Omental fat pad (tissue), 4 donors: ENCODE data around the gene RAP2B. TPM values are rescaled to one million over a fixed set of nuclear protein-coding genes. Genes with fewer than 3 reads are reported as not detected.

Experiments used
- ATAC-seq: fragments of 150-250 bp; one replicate; pipeline ENCODE4 v1.9.1; 2016; ENCODE audit warnings: mild to moderate bottlenecking, moderate library complexity; ENCODE audit not compliant: low FRiP score
- DNase-seq: peaks from one replicate; pipeline ENCODE4 v3.0.0-alpha.2; 2019; ENCODE audit warnings: low spot score
- total RNA-seq, 4 donors: library from RNA; depleted of rRNA; stranded (reverse); fragments of >200 nt; gene quantifications; one replicate each; pipeline ENCODE4 v1.1.0, GENCODE V29; 2016
- TF ChIP-seq, protein P1 (sequence below), 3 donors: fragments of 450-650 bp; IDR thresholded peaks; one replicate each; pipeline ENCODE4 v1.5.1; 2016 to 2017; ENCODE audit warnings: antibody characterized with exemption in 3 of 3, mild to moderate bottlenecking in 3 of 3, moderate library complexity in 2 of 3

The RAP2B gene
- total RNA-seq, 4 donors from 2014 or later: 14.7 to 28.1 (median 20.8) TPM

DNA sequence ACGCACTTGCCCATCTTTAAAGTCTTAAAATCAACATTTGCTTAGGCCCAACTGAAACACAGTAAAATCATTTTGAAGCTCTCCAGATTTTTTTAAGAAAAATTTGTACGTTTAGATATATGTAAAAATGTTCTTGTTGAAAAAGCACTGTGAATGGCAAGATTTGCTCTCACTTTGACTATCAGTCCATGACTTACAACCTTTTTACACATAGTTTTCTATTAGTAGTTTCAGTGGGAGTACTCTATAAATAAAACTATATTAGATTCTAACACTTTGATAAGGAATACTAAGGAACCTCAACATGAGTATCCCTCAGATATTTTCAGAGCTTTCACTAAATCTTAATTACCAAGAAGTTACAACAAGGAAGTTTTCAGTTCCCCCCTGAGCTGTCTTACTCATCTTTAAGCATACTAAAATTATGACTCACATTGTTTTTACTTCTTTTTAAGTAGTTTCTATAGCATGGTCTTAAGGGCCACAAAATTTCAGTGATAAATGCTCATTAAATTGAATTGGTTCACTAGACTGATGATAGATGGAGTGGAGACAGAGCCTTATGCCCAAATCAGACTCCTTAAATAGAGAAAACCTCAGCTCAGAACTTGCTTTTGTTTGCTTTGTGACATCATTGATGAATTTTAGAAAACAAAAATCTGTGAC lies 31.6 kb upstream of the RAP2B start:
- TF ChIP-seq, protein P1, sequence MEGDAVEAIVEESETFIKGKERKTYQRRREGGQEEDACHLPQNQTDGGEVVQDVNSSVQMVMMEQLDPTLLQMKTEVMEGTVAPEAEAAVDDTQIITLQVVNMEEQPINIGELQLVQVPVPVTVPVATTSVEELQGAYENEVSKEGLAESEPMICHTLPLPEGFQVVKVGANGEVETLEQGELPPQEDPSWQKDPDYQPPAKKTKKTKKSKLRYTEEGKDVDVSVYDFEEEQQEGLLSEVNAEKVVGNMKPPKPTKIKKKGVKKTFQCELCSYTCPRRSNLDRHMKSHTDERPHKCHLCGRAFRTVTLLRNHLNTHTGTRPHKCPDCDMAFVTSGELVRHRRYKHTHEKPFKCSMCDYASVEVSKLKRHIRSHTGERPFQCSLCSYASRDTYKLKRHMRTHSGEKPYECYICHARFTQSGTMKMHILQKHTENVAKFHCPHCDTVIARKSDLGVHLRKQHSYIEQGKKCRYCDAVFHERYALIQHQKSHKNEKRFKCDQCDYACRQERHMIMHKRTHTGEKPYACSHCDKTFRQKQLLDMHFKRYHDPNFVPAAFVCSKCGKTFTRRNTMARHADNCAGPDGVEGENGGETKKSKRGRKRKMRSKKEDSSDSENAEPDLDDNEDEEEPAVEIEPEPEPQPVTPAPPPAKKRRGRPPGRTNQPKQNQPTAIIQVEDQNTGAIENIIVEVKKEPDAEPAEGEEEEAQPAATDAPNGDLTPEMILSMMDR (IDR thresholded peaks at IDR 0.05): no peak
- DNase-seq: no peak
- ATAC-seq: peak; percentile 72

DNA sequence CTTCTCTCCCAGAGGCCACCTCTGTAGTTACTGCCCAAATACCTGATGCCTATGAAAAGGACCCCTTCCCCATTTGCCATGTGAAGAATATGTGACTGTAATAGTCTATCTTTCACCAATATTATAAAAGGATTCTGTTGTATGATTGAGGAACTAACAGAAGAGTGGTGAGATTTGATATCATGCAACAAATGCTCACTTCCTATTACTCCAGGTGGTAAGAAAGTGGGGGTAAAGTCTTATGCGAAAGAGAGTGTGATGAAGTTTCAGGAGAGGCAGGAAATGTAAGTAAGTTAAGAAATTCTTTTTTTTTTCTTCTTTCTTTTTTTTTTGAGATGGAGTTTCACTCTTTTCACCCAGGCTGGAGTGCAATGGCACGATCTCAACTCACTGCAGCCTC lies 24.4 kb upstream of the RAP2B start:
- TF ChIP-seq, protein P1 (IDR thresholded peaks at IDR 0.05): no peak
- DNase-seq: no peak
- ATAC-seq: no peak

DNA sequence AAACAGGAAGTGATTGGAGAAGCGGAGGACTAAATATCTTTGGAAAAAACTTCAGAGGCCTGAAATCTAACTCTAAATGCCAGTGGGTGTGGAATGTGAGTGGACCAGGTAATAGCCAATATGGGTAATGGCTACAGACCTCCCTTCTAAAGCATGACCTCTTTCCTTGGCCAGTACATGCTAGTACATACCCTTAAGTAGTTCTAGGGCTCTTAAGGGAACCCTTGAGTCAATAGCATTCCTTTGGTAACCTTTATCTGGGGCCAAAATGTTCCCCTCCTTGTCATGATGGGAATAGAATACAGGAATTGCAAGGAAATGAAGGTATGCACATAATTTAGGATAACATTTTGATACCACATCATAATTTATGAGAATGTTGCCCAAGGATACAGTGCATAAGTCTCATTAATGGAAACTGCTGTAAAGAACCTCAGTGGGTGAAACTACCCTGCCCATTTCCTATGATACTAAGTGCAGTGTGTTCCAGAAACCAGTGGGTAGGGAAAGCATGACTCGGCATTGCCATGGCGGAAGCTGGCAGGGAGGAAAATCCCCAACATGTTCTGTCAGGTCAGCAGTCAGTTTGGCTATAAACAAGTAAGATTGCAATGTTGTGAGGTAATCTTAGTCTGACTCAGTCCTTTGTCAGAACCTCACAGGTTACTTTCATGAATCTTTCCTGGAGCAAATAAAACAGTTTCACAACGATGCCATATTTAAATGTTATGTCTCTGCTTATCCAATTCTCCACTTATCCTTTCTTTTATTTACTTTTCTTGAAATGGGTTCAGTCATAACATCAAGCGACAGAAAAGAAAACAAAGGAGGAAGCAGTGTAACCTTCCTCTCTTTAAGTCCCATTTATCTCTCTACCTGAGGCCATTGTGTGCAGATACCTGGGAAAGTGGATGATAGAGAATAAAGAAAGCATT lies 23.5 kb upstream of the RAP2B start:
- peak; percentile 98 for ATAC-seq
- DNase-seq: peak; percentile 43
- TF ChIP-seq, protein P1 (IDR thresholded peaks at IDR 0.05): no peak

DNA sequence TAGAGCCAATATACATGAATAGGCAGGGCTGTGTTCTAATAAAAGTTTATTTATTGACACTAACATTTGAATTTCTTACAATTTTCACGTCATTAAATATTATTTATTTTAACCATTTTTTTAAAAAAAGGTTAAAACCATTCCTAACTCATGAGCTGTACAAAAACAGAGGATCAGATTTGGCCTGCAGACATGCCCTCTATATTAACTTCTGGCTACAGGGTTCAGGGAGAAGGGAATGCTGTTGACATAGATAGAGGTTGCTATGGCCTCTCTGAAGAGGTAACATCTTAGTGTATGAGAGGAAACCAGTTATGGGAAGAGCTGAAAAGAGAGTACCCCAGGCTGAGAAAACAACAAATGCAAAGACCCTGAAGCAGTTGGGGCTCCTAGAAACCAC lies 19.1 kb upstream of the RAP2B start:
- ATAC-seq (no peak), DNase-seq (no peak)
- TF ChIP-seq, protein P1 (IDR thresholded peaks at IDR 0.05): no peak

DNA sequence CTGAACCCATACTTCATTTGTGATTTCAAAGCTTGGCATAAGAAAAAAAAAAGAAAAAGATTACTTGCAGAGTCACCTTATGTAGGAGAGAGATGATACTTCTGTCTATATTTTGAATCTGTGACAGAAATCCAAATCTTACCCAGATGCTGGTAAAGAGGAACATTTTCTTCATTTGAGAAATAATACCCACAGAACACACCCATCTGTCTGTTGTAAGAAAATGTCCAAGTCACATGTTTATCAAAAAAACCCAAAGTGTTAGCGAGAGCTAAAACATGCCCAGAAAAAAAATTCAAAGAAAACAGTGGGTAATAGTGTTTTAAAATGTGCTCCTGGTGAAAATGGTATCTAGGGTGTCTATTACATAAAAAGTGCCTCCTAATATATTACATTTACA lies 18.0 kb upstream of the RAP2B start:
- DNase-seq (no peak), ATAC-seq (no peak)
- TF ChIP-seq, protein P1 (IDR thresholded peaks at IDR 0.05): no peak

DNA sequence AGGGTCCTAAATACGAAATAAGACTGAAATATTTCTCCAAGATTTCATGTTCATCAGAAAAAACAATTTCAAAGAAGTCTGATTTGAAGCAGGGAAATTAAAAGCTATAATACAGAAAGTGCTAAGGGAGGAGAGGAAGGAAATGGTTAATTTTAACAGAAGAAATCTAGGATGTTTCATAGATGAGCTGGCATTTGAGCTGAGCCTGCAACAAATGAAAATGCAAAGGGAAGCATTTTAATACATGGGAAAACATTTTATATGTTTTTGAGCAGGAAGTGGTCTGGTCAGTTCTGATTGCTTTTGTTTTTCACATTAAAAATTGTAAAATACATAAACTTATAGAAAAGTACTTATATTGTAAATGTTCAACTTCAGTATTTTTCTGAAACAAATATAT lies 17.2 kb upstream of the RAP2B start:
- TF ChIP-seq, protein P1 (IDR thresholded peaks at IDR 0.05): no peak
- ATAC-seq (no peak), DNase-seq (no peak)
